Measurements from ENCODE around the gene ACVR1.
A peak's percentile ranks its signal among the peaks of the same experiment; 100 is the strongest.

ACVR1 gene

DNA sequence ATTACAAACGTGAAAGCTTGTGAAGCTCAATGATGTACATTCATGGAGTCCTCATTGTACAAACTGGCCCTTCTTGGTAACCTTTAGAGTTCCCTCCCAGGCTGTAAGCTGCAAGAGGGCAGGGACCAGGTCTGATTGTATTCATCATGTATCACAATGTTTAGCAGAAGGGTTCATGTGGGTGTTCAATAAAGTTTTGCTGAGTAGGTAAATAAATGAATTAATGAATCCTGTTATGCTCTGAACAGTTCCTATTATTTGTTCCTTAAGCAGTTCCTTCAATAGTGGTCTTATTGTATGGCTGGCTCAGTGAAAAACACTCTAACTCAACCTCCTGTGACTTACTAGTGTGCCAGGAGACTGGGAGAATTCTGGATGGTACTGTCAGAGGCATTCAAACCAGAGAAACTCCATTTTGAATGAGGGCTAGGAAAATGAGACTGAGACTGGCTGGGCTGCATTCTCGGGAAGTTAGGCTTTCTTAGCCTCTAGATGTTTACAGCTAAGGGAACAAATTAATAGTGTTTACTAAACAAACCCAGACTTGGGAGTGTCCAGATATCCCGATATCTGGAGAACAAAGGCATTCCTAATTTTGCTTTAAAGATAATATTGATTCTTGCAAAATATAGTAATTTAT, 1.8 kb upstream of the ACVR1 start:
- no peak for TF ChIP-seq CTCF (IDR thresholded peaks at IDR 0.05; ENCODE audit: extremely low read depth, missing control alignments)
- no peak for DNase-seq (ENCODE audit: low spot score)

- TF ChIP-seq CTCF (IDR thresholded peaks at IDR 0.05; ENCODE audit: extremely low read depth, missing control alignments): no peak
- DNase-seq (ENCODE audit: low spot score): no peak
Measured at GRCh38 chr2:157876786-157877138, 632 bp upstream of the ACVR1 start.

DNA sequence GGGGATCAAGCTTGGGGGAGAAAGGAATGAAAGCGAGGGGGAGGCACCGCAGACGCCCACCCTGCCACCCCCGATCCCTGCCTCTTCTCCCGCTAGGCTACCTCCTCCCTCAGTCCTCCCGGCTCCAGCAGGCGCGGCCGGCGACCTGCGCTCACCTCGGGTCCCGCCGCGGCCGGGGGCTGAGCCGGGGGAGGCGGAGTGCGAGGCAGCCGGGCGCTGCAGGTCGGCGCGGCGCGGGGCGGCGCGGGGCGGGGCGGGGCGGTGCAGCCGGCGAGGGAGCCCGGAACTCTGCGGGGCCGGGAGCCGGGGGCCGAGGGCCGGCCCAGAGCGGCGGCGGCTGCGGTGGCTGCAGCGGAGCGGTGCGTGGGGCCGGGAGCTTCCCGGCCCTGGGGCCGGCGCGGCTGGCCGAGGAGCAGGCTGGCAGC, 477 bp downstream of the ACVR1 start:
- no peak for TF ChIP-seq CTCF (IDR thresholded peaks at IDR 0.05; ENCODE audit: extremely low read depth, missing control alignments)
- DNase-seq (ENCODE audit: low spot score): peak; percentile 76

GRCh38 chr2:157874997-157875640, 1.0 kb downstream of the ACVR1 start:
- no peak for TF ChIP-seq CTCF (IDR thresholded peaks at IDR 0.05; ENCODE audit: extremely low read depth, missing control alignments)
- no peak for DNase-seq (ENCODE audit: low spot score)

GRCh38 chr2:157874348-157874747, 1.8 kb downstream of the ACVR1 start:
- no peak for DNase-seq (ENCODE audit: low spot score)
- TF ChIP-seq CTCF (IDR thresholded peaks at IDR 0.05; ENCODE audit: extremely low read depth, missing control alignments): no peak

- DNase-seq (ENCODE audit: low spot score): no peak
- TF ChIP-seq CTCF (IDR thresholded peaks at IDR 0.05; ENCODE audit: extremely low read depth, missing control alignments): no peak
Measured at GRCh38 chr2:157872791-157873190, 3.3 kb downstream of the ACVR1 start.

GRCh38 chr2:157871415-157871814, 4.7 kb downstream of the ACVR1 start:
- TF ChIP-seq CTCF (IDR thresholded peaks at IDR 0.05; ENCODE audit: extremely low read depth, missing control alignments): no peak
- no peak for DNase-seq (ENCODE audit: low spot score)
